ENCODE data around the gene CYBA. TPM values are rescaled to one million over a fixed set of nuclear protein-coding genes. Genes with fewer than 3 reads are reported as not detected.

The CYBA gene
- total RNA-seq, 1 donor, result 98.0 TPM

GRCh38 chr16:88640498-88641247, 10.2 kb downstream of the CYBA start:
- no peak overlapping the region for H3K4me3 ChIP-seq (ENCODE audit: low read depth, low read length)
- DNase-seq (ENCODE audit: low read depth), result no peak
- TF ChIP-seq, protein P1, sequence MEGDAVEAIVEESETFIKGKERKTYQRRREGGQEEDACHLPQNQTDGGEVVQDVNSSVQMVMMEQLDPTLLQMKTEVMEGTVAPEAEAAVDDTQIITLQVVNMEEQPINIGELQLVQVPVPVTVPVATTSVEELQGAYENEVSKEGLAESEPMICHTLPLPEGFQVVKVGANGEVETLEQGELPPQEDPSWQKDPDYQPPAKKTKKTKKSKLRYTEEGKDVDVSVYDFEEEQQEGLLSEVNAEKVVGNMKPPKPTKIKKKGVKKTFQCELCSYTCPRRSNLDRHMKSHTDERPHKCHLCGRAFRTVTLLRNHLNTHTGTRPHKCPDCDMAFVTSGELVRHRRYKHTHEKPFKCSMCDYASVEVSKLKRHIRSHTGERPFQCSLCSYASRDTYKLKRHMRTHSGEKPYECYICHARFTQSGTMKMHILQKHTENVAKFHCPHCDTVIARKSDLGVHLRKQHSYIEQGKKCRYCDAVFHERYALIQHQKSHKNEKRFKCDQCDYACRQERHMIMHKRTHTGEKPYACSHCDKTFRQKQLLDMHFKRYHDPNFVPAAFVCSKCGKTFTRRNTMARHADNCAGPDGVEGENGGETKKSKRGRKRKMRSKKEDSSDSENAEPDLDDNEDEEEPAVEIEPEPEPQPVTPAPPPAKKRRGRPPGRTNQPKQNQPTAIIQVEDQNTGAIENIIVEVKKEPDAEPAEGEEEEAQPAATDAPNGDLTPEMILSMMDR (IDR thresholded peaks at IDR 0.05; ENCODE audit: insufficient read depth, low read length), result no peak

DNA sequence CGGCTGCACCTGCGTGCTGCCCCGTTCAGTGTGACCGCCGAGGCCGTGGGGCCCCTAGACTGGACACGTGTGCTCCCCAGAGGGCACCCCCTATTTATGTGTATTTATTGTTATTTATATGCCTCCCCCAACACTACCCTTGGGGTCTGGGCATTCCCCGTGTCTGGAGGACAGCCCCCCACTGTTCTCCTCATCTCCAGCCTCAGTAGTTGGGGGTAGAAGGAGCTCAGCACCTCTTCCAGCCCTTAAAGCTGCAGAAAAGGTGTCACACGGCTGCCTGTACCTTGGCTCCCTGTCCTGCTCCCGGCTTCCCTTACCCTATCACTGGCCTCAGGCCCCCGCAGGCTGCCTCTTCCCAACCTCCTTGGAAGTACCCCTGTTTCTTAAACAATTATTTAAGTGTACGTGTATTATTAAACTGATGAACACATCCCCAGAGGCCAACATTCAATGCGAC, 10.8 kb downstream of the CYBA start:
- TF ChIP-seq, protein P1 (IDR thresholded peaks at IDR 0.05; ENCODE audit: insufficient read depth, low read length), result no peak
- DNase-seq (ENCODE audit: low read depth), result no peak
- H3K4me3 ChIP-seq (ENCODE audit: low read depth, low read length), result no peak overlapping the region

DNA sequence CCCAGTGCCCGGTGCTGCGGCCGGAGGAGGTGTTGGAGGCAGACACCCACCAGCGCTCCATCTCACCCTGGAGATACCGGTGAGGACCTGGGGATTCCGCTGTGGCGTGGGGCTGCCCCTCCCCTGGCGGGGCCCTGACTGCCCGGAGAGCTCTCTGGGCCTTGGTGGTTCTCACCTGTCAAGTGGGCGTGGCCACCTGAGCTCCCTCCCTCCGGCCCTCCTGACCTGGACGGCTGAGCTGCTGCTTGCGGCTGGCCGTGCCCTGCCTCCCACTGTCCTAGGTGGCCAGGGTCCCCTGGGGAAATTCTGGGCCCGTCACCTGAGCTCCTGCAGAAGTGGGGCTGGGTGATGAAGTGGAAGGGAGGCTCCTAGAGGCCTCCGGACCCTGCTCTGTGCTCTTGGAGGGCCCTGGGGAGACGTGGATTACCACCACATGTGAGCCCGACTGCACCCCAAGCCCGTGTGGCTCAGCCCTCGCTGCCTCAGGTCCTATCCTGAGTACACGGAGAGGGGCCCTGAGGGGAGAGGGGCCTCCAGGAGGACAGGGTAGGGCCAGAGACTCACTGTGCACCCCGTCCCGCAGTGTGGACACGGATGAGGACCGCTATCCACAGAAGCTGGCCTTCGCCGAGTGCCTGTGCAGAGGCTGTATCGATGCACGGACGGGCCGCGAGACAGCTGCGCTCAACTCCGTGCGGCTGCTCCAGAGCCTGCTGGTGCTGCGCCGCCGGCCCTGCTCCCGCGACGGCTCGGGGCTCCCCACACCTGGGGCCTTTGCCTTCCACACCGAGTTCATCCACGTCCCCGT, 11.4 kb downstream of the CYBA start:
- H3K4me3 ChIP-seq (ENCODE audit: low read depth, low read length), result no peak overlapping the region
- DNase-seq (ENCODE audit: low read depth), result no peak
- TF ChIP-seq, protein P1 (IDR thresholded peaks at IDR 0.05; ENCODE audit: insufficient read depth, low read length), result no peak

DNA sequence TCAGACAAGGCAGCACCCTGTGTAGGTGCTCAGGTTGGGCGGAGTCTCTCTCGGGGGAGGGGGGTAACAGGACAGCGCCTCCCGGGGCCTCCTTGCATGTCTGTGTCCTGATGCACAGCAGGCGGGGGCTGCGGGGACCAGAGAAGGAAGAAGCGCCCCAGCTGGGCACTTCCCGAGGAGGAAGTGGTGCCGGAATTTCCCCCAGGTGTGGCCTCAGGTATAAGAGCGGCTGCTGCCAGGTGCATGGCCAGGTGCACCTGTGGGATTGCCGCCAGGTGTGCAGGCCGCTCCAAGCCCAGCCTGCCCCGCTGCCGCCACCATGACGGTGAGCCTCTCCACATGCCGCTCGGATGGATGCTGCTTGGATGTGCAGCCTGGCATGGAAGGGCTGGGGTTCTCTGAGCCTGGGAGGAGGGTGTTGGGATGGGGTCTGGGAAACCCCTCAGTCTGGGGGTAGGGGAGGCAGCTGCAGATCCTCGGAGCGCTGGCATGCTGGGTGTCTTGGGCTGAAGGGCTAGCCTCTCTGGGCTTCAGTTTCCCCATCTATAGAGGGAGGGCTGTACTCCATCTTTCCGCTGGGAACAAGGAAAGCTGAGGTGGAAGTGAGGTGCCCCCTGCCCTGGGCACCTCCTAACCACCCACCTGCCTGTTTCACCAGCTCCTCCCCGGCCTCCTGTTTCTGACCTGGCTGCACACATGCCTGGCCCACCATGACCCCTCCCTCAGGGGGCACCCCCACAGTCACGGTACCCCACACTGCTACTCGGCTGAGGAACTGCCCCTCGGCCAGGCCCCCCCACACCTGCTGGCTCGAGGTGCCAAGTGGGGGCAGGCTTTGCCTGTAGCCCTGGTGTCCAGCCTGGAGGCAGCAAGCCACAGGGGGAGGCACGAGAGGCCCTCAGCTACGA, 12.3 kb downstream of the CYBA start, which contains the start of gene IL17C:
Gene IL17C (plus strand): TSS at position 250 of the 908 bp plus-strand sequence. CDS start 70 bp downstream, at position 320.
- TF ChIP-seq, protein P1 (IDR thresholded peaks at IDR 0.05; ENCODE audit: insufficient read depth, low read length), result no peak
- no peak within 1 kb of the TSS for H3K4me3 ChIP-seq (ENCODE audit: low read depth, low read length)

GRCh38 chr16:88636488-88637265, 14.2 kb downstream of the CYBA start:
- no peak for DNase-seq (ENCODE audit: low read depth)
- TF ChIP-seq, protein P1 (IDR thresholded peaks at IDR 0.05; ENCODE audit: insufficient read depth, low read length), result no peak
- no peak overlapping the region for H3K4me3 ChIP-seq (ENCODE audit: low read depth, low read length)

More for the DNA sequence above, 12.3 kb downstream of the CYBA start, which contains the start of gene IL17C:
- no peak for DNase-seq (ENCODE audit: low read depth)

Measured in fibroblast of the aortic adventitia (primary cell).